ENCODE data around the gene FGD3. TPM values are rescaled to one million over a fixed set of nuclear protein-coding genes. Genes with fewer than 3 reads are reported as not detected.

FGD3 gene
- total RNA-seq, 2 donors from 2014 or later = 9.9 to 13.7 TPM

- Histone ChIP-seq H3K27me3 (replicated peaks; ENCODE audit: insufficient read depth) (no peaks in the 10 kb centered on the region), H3K36me3 (no peaks in the 10 kb centered on the region), H3K4me1 (ENCODE audit: control insufficient read depth in 1 of 2, low read depth in 2 of 2) (peaks cover 0 to 6% of the 10 kb centered on the region in 2 donors), H3K27ac (no peak overlapping the region), H3K9me3 (no peaks in the 10 kb centered on the region), H3K4me3 (no peak overlapping the region)
- no peak for DNase-seq (ENCODE audit: low spot score)
- no peak for TF ChIP-seq CTCF (IDR thresholded peaks at IDR 0.05)
- ATAC-seq (ENCODE audit: insufficient number of reproducible peaks, low FRiP score, low read depth) = no peak
Measured at GRCh38 chr9:92950359-92950955, 3.1 kb downstream of the FGD3 start.

DNA sequence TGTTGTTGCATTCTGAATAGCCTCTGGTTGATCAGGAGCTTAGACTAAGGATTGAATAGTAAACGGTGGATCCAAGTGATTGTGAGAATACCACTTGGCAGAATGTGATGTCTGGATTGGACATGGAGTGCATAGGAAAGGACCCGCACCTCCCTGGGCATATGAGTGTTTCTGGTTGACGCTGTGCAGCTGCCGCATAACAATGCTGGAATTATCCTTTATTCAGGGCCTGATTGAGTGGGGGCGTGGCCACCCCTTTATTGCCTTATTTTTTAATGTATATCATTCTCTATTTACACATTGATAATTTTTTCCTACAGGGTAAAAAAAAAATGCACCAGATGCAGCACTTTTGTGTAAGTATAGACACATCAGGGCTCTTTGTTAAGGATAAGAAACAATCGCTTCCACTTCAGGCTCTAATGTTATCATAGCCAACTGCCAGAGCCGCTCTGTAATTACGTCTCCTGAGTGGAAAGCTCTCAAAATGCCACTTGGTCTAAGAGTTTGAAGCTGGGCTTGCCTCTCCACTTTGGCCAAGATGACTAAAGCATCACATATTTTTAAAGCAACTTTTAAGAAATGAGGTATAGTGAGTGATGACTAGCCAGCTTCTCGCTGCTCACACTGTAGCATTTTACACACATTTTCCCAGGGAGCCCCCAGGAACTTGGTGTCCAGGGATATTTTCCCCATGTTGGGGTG is 5.7 kb downstream of the FGD3 start:
- Histone ChIP-seq H3K4me1 (ENCODE audit: control insufficient read depth in 1 of 2, low read depth in 2 of 2) (no peaks in the 10 kb centered on the region), H3K36me3 (no peaks in the 10 kb centered on the region), H3K27me3 (replicated peaks; ENCODE audit: insufficient read depth) (no peaks in the 10 kb centered on the region), H3K9me3 (no peaks in the 10 kb centered on the region), H3K4me3 (no peak overlapping the region), H3K27ac (no peak overlapping the region)
- no peak for TF ChIP-seq CTCF (IDR thresholded peaks at IDR 0.05)
- DNase-seq (ENCODE audit: low spot score) = no peak
- ATAC-seq (ENCODE audit: insufficient number of reproducible peaks, low FRiP score, low read depth) = no peak

DNA sequence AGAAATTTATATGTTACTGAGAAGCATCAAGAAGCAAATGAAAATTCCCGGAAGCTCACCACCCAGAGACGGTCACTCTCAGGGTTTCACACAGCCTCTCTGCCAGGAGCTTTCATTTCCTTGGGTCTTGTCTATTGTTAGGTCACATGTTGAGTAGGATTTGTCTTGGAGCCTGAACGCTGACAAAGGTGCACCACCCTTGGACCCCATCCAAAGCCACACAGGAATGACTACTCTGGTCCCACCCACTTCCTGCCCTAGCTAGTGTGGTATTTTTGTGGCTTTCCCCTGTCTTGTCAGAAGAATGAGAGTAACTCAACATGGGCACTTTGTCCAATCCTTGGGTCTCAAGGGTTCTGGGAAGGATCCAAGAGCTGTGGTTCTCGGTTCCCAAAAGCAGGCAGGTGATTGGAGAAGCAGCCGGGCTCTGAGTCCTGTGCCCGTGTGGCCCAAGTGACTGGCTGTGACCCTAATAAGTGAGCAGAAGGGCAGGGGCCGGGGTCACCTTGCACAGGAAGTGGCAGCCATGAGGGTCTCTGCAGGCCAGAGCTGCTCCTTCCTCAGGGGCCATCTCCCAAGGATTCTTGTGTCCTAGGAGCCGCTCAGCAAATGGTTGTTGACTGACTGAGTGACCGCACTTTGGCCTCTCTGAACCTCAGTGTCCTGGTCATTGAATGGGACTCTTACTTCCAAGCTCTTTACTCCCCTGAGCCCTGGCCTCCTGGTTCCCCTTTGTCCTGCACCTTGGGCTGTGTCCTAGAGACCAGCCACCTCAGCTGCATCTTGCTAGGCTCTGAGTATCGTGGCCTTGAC is 6.9 kb downstream of the FGD3 start:
- no peak for DNase-seq (ENCODE audit: low spot score)
- ATAC-seq (ENCODE audit: insufficient number of reproducible peaks, low FRiP score, low read depth) = no peak
- H3K4me3 ChIP-seq = no peak overlapping the region

DNA sequence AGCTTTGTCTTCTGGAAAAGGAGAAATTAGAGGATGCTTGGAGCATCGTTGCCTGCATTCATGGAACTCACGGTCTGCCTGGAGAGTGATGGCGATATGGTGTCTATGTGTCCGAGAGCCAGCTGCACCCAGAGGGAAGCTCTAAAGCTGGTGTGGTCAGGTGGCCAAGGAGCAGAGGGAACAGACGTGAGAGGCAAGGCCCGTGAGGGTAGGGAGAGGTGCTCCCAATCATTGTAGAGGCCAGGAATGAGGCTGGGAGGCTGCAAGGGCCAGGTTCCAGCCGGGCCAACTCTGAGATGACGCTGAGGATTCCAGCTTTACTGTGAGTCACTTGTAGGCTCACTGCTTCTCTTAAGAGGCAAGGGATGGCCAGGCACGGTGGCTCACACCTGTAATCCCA is 7.6 kb downstream of the FGD3 start:
- H3K9me3 ChIP-seq = no peaks in the 10 kb centered on the region
- no peak for ATAC-seq (ENCODE audit: insufficient number of reproducible peaks, low FRiP score, low read depth)
- no peak for DNase-seq (ENCODE audit: low spot score)
- H3K4me1 ChIP-seq (ENCODE audit: control insufficient read depth in 1 of 2, low read depth in 2 of 2) = no peaks in the 10 kb centered on the region
- no peaks in the 10 kb centered on the region for H3K36me3 ChIP-seq
- no peak for TF ChIP-seq CTCF (IDR thresholded peaks at IDR 0.05)
- no peak overlapping the region for H3K27ac ChIP-seq
- no peaks in the 10 kb centered on the region for H3K27me3 ChIP-seq (replicated peaks; ENCODE audit: insufficient read depth)
- no peak overlapping the region for H3K4me3 ChIP-seq

More for the DNA sequence above, 6.9 kb downstream of the FGD3 start:
- no peaks in the 10 kb centered on the region for H3K27me3 ChIP-seq (replicated peaks; ENCODE audit: insufficient read depth)
- H3K9me3 ChIP-seq = no peaks in the 10 kb centered on the region
- no peaks in the 10 kb centered on the region for H3K4me1 ChIP-seq (ENCODE audit: control insufficient read depth in 1 of 2, low read depth in 2 of 2)
- TF ChIP-seq CTCF (IDR thresholded peaks at IDR 0.05) = no peak
- H3K27ac ChIP-seq = no peak overlapping the region
- no peaks in the 10 kb centered on the region for H3K36me3 ChIP-seq

All from thoracic aorta (tissue), 2 donors.